Stimulated activated CD8-positive, alpha-beta memory T cell treated with anti-CD3 and anti-CD28 coated beads, Interleukin-7, amount 100 ng/mL, for 48 hours (primary cell): ENCODE results near the gene APLN.

Experiments used
- DNase-seq, 2 donors: peaks; one replicate each; pipeline ENCODE4 v3.0.0-alpha.2; 2020; ENCODE audit warnings: low read depth in 1 of 2; ENCODE audit errors: extremely low read depth in 1 of 2

APLN gene

DNA sequence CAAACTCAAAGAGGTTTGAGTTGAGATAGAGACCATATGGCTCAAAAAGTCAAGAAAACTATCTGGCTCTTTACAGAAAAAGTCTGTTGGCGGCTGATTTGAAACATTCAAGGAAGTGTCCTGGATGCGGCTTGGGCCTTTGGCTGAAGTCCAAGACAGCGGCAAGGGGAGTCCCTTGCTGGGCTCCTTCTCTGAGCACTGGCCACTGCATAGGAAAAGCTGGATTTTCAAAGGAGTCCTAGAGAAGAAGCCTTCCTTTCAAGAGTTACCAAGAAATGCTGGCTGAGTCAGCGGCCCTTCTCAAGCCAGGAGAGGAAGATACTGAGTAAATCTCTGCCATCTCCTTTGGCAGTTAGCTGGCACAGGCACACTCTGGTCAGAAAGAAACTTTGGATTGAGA lies 12.1 kb downstream of the APLN start:
- DNase-seq = no peak

DNA sequence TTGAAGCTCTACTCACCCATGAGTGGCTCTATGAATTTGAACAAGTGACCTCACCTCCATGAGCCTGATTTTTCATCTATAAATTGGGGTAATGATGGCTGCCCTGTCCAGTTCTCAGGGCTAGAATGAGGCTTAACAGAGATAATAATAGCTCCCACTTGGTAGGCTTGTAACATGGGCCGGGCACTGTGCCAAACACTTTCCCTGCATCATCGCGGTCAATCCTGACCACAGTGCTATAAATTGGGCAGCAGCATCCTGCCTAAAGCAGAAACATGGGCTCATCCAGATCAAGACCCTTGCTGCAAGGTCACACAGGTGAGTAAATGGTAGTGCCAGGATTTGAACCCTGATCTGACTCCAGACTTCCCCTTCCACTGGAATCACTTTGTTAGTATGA lies 12.8 kb downstream of the APLN start:
- no peak for DNase-seq

DNA sequence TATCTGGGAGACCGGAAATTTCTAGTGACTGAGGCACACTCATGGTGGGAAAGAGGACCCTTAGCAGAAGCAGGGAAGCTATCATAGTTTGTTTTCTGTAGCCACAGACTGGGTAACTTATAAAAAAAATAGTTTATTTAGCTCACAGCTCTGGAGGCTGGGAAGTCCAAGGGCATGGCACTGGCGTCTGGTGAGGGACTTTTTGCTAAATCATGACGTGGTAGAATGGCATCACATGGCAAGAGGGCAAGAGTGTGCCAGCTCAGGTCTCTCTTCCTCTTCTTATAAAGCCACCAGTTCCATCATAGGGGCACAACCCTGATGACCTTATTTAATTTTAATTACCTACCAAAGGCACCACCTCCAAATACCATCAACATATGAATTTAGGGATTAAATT lies 13.3 kb downstream of the APLN start:
- DNase-seq = no peak

DNA sequence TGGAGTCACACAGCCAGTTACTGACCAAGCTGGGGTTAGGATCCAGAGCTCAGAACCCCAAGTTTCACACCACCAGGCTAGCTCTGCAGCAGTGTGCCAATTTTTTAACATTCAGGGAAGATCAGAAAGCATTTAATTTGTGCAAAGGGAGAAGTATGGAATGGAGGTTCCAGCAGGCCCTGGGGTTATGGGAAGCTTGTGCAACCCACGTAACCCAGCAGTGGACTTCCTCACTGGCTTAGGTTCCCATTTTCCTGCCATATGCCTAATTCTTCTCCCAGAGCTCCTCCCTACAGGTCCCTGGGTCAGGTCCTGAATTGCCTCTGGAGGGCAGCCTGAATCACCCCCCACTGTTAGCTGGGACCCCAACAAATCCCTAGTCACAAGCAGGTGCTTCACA lies 14.0 kb downstream of the APLN start:
- DNase-seq = no peak

DNA sequence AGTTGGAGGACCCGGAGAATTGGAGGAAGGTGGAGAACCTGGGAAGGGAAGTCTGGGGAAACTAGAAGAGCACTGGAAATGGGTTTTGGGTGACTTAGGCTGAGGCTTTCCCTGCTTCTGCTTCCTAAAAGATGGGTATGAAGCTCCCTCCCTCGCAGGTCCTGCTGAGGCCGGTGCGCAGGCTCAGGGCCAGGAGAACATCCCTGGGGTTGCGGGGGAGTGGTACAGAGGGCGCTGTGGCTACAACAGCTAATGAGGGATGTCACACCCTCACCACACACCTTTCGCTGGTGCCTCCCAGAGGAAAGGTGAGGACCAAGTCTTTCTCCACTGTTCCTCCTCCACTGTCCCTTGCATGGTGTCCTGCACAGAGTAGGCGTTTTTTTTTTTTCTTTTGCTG lies 15.8 kb downstream of the APLN start:
- DNase-seq = no peak

DNA sequence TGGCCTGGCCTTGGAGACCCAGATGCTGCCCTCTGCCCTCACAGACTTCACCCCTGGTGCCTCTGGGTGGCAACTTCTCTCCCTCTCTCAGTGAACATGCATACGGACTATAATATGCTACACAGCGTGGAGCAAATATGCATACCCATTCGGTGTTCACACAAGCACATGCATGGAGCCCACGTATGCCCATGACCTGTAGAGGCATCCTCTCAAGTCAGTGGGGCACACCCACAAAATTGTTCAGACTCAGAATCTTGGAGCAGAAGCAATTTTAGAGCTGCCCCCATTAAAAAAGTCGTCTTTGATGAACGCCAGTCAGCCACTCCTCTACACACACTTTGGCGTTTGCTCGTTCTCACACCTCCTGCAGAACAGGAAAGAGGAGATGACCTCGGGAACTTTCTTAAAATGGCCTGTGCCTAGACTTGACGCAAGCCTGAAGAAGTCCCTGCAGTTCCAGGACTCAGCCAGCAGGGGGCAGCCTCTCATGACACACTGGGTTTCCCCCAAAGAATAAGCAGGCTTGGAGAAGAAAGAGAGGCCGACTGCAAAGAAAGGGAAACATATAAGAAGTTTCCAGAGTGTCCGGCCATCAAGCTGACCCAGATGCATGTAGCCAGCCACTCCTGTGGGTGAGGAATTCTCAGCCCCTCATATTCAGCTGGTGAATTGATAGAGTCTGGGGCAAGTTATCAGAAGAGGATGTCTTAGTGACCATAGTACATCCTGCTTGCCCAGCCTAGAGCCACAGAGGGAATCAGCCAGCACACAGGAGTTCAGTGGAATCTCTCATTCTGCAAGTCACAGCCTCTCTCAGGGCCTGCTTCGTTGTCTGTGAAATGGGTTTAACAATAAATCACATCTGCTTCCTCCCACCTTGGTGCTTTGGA lies 17.3 kb downstream of the APLN start:
- DNase-seq = peak; percentile 34 to 39

DNA sequence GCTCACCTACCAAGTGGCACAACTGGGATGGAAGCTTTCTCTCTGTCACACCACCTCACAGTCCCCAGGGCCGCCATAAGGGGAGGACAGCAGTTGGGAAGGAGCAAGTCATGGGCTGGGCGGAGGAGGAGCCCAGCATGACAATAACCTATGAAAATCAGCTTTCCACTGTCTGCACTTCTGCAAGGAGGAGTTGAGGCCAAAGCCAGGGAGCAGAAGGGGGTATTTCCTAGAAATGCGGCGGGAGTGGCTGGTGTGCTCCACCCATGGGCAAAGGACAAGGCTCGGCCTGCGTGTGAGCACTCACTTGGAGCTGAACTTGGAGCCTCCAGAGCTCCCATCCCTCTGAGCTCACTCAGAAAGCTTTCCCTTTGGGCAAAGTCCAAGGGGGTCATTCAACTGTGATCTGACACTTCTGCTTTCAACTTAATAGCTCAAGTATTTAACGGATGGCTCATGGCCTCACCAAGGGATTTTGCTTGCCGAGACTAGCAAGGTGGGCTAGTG lies 18.5 kb downstream of the APLN start:
- no peak for DNase-seq

DNA sequence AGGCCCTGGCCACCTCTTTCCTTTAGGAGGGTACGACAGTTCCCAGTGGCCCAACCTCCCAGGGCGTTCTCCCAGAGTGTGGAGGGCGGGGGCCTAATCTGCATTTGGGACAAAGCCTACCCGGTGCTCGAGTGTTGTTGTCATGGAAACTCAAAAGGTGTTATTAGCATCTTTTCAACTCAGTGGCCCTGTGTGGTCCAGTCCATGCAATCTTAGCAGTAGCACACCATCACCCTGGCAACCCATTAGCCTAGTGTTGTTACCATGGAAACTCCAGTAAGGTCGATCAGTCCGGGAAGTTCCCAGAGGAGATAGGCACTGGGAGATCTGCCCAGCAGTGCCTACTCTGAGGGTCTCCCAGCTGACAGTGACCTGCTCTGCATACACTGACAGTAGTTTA lies 20.2 kb downstream of the APLN start:
- no peak for DNase-seq

DNA sequence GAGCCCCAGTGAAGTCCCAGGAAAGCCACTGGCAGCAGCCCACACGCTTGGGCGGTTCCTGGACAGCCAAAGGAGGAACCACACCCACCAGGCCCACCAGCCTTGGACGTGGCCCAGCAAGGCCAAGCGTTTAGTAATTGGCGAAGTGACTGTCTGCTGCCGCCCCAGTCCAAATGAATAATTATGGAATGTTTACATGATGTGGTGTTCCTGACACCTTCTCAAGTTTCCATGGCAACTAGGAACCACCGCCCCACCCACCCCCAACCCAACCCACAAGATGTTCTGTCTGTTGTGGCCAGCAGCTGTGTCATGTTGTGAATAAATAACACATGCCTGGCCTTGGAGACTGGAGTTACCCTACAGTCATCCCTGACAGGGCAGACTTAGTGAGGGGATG lies 22.3 kb downstream of the APLN start:
- DNase-seq = no peak

DNA sequence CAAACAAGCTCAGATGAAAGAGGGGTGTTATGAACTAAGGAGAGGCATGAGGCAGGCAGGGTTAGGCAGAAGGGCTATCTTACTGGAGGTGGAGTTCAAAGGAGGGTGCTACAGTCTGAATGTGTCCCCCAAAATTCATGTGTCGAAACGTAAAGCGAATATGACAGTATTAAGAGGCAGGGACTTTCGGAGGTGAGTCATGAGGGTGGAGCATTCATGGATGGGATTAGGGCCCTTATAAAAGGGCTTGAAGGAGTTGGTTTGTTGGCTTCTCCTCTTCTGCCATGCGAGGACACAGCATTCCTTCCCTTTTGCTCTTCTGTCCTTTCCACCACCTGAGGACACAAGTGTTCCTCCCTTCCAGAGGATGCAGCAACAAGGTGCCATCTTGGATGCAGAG lies 22.9 kb downstream of the APLN start:
- DNase-seq = no peak

DNA sequence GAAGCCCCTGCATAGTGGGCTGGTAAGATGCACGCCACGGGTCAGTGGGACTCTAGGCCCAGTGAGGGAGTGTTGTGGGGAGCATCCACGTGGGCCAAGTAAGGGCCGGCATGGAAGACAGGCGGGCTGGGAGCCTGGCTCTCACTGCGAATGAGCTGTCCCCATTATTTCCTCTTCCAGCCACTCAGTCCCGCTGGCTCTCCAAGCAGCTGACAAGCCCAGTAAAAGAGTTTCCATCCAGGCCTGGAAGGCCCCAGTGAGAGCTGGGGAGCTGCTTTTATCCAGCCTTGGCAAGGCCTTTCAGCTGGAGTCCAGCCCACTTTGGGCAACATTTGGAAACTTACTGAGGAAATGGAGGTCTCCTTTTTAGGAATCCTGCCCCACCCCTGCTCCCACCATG lies 24.9 kb downstream of the APLN start:
- DNase-seq = no peak

DNA sequence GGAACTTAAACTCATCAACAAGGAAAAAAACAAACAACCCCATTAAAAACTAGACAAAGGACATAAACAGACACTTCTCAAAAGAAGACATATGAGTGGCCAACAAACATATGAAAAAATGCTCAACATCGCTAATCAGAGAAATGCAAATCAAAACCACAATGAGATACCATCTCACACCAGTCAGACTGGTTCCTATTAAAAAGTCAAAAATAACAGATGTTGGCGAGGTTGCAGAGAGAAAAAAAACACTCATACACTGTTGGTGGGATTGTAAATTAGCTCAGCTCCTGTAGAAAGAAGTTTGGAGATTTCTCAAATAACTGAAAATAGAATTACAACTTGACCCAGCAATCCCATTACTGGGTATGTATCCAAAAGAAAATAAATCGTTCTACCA lies 28.7 kb downstream of the APLN start:
- no peak for DNase-seq

DNA sequence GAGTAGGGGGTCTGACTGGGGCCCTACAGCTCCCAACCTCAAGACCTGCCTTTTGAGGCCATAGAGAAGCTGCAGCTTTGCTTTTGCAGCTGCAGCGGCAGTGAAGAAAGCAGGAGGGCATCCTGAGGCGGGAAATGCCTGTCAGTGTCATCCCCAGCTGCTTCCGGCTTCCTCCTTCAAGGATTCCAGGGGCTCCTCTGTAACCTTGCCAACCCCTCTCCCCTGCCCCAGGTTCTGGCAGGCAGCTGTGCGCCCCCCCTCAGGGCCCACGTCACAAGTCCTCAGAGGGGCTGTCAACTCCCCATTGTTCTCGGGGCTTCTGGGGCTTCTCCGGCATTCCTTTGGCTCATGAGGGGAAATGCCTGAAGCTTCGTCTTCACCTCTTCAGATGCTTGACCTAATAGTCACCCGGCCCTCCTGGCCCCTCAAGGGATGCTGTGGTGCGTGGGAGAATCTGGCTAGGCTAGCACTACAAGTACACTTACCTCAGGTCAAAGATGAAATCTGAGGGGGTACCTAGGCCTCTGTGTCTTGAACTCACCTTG lies 31.9 kb downstream of the APLN start:
- no peak for DNase-seq

DNA sequence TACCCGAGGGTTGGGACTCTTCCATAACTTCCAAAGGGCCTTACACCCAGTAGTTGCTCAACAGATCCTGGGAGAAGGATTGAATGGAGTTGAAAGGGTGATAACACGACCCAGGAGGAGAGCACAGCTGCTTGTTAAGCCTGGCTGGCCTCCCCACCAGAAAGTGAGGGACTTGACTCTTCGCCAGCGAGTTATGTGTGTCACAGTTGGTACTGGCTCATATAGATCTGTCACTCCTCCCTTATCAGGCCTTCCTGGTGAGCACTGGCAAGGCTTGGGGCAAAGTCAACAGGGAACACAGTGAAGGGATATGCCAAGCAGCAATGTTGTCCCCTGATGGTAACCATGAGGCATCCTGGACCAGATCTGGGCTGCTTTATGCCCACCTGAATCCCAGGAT lies 35.8 kb downstream of the APLN start:
- DNase-seq = no peak

DNA sequence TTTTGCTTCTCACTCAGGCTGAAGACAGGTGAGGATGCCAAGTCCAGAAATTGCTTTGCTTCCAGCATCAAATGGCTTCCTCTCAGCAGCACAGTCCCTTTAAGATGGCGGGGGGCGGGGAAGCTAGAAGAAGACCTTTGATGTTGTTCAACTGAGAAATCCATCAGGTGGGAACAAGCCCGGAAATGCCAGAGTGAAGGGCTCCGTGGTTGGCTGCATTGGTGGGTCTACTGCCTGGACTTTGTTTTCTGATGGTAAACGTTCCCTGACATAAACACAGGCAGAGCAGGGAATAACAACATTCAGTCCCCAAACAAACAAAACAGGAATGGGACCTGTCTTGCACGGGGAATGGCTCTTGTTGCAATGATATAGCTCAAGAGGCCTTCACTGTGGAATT lies 37.3 kb downstream of the APLN start:
- no peak for DNase-seq

DNA sequence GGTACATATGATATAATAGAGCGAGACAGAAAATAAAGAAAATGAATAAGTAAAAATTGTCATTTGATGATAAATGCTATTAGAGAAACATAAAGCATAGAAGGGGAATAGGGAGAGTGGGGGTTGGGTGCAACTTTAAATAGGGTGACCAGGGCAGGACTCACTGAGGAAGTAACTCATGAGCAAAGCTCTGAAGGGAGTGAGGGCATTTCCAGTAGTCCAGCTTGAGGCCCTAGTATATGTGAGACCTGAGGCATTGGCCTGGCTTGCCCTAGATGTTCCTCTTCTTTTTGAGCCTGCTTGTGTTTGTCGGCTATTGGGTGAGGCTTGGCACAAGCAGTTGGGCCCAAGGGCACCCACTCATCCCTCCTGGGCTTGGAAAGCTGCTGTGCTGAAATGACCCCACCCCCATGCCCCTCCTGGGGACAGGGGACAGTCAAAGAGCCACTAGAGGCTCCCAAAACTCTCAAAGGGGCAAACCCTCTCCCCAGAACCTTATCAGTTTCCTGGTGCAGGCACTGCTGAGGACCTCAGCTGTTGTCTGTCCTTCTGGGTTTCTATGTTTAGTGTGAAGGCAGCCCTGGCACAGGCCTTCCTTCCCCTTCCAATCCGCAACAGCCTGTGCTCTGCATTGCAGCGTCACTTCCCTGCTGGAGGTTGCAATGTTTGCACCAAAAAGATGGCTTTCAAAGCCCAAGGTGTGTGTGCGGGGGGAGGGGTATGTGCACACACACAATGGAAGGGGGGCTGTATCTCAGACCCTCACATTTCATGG lies 40.1 kb downstream of the APLN start:
- DNase-seq = no peak

DNA sequence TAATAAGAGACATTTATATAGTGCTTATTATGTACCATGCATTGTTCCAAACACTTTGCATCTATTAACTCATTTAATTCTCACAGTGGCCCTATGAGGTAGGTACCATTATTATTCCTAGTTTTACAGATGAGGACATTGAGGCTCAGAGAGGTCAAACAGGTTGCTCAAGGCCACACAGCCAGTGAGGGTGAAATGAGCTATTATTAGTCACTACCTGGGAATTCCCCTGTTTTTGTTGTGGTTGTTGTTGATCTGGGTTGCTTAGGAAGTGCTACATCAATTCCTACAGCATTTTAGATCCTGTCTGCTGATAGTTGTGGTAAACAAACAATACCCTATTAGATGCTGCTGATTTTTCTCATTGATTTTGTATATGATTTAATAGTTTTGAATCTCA lies 41.2 kb downstream of the APLN start:
- DNase-seq = no peak

DNA sequence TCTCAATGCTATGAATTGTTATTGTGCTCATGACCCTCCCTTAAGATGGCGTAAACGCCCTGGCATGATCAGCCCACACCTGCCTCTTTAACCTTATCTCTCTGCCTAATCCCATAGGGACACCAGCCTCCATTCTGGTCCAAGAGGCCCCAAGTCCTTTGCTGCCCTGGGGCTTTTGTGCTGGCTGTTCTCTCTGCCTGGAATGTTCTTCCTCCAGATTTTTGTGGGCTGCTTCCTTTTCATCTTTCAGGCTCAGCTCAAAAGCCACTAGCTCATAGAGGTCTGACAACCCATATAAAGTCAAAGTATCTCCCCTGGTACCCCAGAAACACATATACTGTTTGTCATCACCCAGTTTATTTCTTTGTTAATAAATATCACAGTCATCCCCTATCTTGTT lies 42.4 kb downstream of the APLN start:
- DNase-seq = no peak

DNA sequence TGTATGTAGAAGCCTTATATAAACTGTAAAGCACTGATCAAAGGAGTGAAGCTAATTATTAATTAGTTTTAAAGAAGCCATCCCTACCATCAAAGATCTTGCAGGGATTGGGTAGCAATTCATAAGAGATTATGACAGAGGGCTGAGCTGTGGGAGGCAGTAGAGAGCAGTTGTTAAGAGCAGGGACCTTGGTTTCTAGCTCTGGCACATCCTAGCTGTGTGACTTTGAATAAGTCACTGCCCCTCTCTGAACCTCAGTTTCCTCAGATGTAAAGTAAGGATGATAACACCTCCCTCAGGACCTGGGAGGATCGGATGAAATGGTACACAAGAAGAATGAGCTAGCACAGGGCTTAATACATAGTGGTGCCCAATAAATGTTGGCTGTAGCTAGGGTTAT lies 45.4 kb downstream of the APLN start:
- DNase-seq = no peak

DNA sequence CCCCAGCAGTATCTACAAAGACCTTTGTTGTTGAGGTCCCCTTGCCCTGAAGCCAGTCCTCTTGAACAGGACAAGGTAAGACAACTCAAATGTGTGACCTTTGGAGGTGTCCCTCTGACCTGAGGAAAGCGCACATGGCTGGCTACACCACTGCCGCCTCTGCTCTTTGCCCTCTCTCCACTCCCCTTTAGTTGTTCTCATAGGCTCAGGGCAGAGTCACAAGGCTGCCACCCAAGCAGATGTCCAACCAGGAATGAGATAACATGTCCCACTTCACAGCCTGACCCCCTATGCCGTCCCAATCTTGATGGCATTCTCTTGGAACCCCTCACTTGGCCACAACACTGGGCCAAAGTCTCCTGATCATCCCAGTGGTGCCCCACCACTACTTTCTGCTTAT lies 46.3 kb downstream of the APLN start:
- DNase-seq = no peak

DNA sequence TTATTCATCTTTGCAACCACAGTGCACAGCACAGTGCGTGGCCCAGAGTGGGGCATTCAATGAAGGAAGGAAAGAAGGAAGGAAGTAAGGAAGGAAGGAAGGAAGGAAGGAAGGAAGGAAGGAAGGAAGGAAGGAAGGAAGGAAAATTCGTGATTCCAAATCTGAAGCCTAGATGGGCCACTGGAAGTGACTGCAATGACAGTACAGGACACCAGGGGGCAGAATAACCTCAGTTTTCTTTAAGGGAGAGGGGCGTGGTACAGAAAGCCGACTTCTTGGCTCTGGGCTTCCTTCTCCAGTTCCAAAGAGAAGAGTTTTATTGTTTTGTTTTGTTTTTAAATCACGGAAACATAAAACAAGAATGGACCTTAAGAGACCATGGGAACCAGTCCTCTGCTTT lies 47.8 kb downstream of the APLN start:
- no peak for DNase-seq

DNA sequence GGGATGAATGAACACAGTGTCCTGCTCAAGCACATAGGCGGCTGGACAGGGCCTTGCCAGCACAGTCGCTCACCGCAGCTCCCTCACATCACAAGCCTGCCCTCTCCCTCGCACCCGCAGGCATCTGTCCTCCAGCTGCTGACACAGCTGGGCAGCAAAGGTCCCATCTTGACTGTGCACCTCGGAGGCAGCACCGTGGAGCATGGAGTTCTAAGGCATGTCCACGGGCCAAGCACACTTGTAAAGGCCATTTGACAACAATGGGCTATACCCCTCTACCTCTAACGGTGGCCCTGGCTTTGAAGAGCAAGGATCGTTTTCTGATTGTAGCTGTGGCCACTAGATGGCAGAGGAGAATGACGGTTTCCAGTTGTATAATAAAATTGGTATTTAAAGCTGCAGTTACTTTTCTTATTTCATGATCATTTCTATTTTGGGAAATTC lies 53.8 kb downstream of the APLN start:
- DNase-seq = no peak
